ENCODE results near the gene MEGF9. TPM values are rescaled to one million over a fixed set of nuclear protein-coding genes. Genes with fewer than 3 reads are reported as not detected.
"Not testable (repeated sequence)": the region's sequence is repeated elsewhere in the genome, so short reads cannot be mapped to it uniquely, and the experiment has no call there.

Gene MEGF9
- total RNA-seq, 5 donors from 2014 or later (not counting 1 experiment from before 2014, with no cell fraction given) = 10.4 to 15.5 (median 11.3) TPM

DNA sequence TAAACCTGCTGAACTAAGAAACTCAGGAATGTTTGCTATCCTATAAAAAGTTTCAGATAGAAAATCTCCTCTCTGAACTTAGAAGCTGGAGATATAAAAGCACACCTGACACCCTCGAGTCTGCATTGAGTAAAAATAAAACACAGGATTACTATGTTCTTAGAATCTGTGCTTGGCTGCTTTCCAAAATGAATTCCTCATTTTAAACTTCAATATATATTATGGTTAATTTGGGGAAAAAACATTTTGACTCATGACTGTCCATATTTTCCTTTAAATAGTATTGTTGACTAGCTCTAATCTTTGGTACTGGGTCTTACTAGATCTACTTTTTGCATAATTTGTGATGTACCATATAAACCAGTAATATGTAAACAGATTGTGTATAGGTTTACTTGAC is 42.3 kb upstream of the MEGF9 start:
- Mint-ChIP-seq H3K4me1 (peaks cover 7 to 24% (median 14%) of the 10 kb centered on the region in 3 donors), H3K27me3 (no peaks in the 10 kb centered on the region)
- POLR2A ChIA-PET = no interaction called here

DNA sequence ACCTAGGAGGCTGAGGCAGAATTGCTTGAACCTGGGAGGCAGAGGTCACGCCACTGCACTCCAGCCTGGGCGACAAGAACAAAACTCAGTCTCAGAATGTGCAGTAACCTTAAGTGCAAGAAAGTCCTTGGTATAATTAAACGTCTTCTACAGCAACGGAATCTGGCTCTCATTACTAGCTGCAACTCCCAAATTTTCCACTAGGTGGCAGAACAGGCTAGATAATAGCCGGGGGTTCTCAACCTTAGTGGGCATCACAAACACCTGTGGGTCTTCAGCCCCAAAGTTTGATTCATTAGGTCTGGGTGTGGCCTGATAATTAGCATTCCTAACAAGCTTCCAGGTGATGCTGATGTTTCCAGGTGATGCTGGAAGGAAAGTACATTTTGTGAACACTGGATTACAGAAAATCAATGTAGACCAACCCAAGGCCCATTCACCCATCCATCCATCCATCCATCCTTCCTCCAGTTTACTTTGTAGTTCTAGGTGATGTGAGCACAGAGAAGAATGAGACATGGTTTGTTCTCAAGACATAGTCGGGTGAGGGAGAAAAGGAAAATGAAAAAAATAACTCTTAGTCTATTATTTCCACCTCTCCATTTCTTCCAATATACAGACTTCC is 41.7 kb upstream of the MEGF9 start:
- H3K36me3 ChIP-seq (ENCODE audit: control insufficient read depth in 2 of 2, extremely low read depth in 1 of 2, insufficient read depth in 1 of 2, low read length in 1 of 2) = peaks cover 9 to 19% of the 10 kb centered on the region in 2 donors
- Mint-ChIP-seq H3K27ac (peak overlapping the region; percentile 58 to 62), H3K9me3 (no peaks in the 10 kb centered on the region), H3K36me3 (peaks cover 19% of the 10 kb centered on the region), H3K4me3 (no peak overlapping the region), H3K4me1 (peaks cover 7 to 24% (median 14%) of the 10 kb centered on the region in 3 donors), H3K27me3 (no peaks in the 10 kb centered on the region)
- no peaks in the 10 kb centered on the region for H3K9me3 ChIP-seq
- ChIA-PET CTCF (interaction anchor here (0.6 to 2.8 kb wide), 20 partner anchors 17 to 643 kb away, joined by 3 to 63 read pairs (median 4); partner anchors contain the start of gene FBXW2 (in 1 of the 2)), POLR2A (no interaction called here)
- H3K27me3 ChIP-seq (replicated peaks in 1 of 2; ENCODE audit: control insufficient read depth in 2 of 2, extremely low read depth in 1 of 2, insufficient read depth in 2 of 2, low read length in 1 of 2) = no peaks in the 10 kb centered on the region
- no peak overlapping the region for H3K27ac ChIP-seq (ENCODE audit: low read length)
- no peak overlapping the region for H3K4me3 ChIP-seq (ENCODE audit: control insufficient read depth in 1 of 2, extremely low read depth in 1 of 2, low read length in 1 of 2)
- ATAC-seq (replicated peaks in 1 of 4) (peak; percentile 53 to 75 (median 69)), DNase-seq (peak; percentile 11 to 84 (median 49))
- WGBS (ENCODE audit: insufficient coverage) = 24% methylated on average over 4 of the region's 6 CpGs
- H3K4me1 ChIP-seq (ENCODE audit: control insufficient read depth in 1 of 2, extremely low read depth in 1 of 2, insufficient read depth in 2 of 2, low read length in 2 of 2) = no peaks in the 10 kb centered on the region

More for the DNA sequence above, 42.3 kb upstream of the MEGF9 start:
- Histone ChIP-seq H3K27me3 (replicated peaks in 1 of 2; ENCODE audit: control insufficient read depth in 2 of 2, extremely low read depth in 1 of 2, insufficient read depth in 2 of 2, low read length in 1 of 2) (no peaks in the 10 kb centered on the region), H3K9me3 (no peaks in the 10 kb centered on the region), H3K4me3 (ENCODE audit: control insufficient read depth in 1 of 2, extremely low read depth in 1 of 2, low read length in 1 of 2) (no peak overlapping the region), H3K36me3 (ENCODE audit: control insufficient read depth in 2 of 2, extremely low read depth in 1 of 2, insufficient read depth in 1 of 2, low read length in 1 of 2) (peaks cover 16 to 19% of the 10 kb centered on the region in 2 donors), H3K4me1 (ENCODE audit: control insufficient read depth in 1 of 2, extremely low read depth in 1 of 2, insufficient read depth in 2 of 2, low read length in 2 of 2) (no peaks in the 10 kb centered on the region), H3K27ac (ENCODE audit: low read length) (no peak overlapping the region)
- DNase-seq = no peak
- ATAC-seq (replicated peaks in 1 of 4) = no peak
- CTCF ChIA-PET = interaction anchor here (1.0 to 2.8 kb wide), 9 partner anchors 16 to 457 kb away, joined by 3 to 63 read pairs (median 5); no protein-coding TSS in a partner anchor
- no CpG with 5 or more reads among the region's 1 CpG for WGBS (ENCODE audit: insufficient coverage)
- no peaks in the 10 kb centered on the region for H3K9me3 Mint-ChIP-seq
- H3K4me3 Mint-ChIP-seq = no peak overlapping the region
- peaks cover 25% of the 10 kb centered on the region for H3K36me3 Mint-ChIP-seq
- H3K27ac Mint-ChIP-seq = peak overlapping the region; percentile 58 to 62

GRCh38 chr9:120755044-120755443 is 40.8 kb upstream of the MEGF9 start:
- H3K4me1 Mint-ChIP-seq = peaks cover 7 to 24% (median 14%) of the 10 kb centered on the region in 3 donors
- Histone ChIP-seq H3K4me3 (ENCODE audit: control insufficient read depth in 1 of 2, extremely low read depth in 1 of 2, low read length in 1 of 2) (no peak overlapping the region), H3K27me3 (replicated peaks in 1 of 2; ENCODE audit: control insufficient read depth in 2 of 2, extremely low read depth in 1 of 2, insufficient read depth in 2 of 2, low read length in 1 of 2) (no peaks in the 10 kb centered on the region), H3K4me1 (ENCODE audit: control insufficient read depth in 1 of 2, extremely low read depth in 1 of 2, insufficient read depth in 2 of 2, low read length in 2 of 2) (no peaks in the 10 kb centered on the region), H3K9me3 (no peaks in the 10 kb centered on the region), H3K27ac (ENCODE audit: low read length) (no peak overlapping the region), H3K36me3 (ENCODE audit: control insufficient read depth in 2 of 2, extremely low read depth in 1 of 2, insufficient read depth in 1 of 2, low read length in 1 of 2) (peaks cover 5 to 16% of the 10 kb centered on the region in 2 donors)
- peaks cover 15% of the 10 kb centered on the region for H3K36me3 Mint-ChIP-seq
- ChIA-PET POLR2A (no interaction called here), CTCF (interaction anchor here (0.6 to 2.8 kb wide), 18 partner anchors 21 to 1529 kb away, joined by 3 to 63 read pairs (median 3); no protein-coding TSS in a partner anchor)
- no peaks in the 10 kb centered on the region for H3K9me3 Mint-ChIP-seq
- H3K27me3 Mint-ChIP-seq = no peaks in the 10 kb centered on the region
- ATAC-seq (replicated peaks in 1 of 4) = no peak
- DNase-seq = no peak
- no peak overlapping the region for H3K27ac Mint-ChIP-seq
- WGBS (ENCODE audit: insufficient coverage) = no CpG with 5 or more reads among the region's 2 CpGs
- H3K4me3 Mint-ChIP-seq = no peak overlapping the region

GRCh38 chr9:120750421-120750820 is 36.2 kb upstream of the MEGF9 start:
- 100% methylated on average over 1 of the region's 5 CpGs for WGBS (ENCODE audit: insufficient coverage)
- H3K4me3 ChIP-seq (ENCODE audit: control insufficient read depth in 1 of 2, extremely low read depth in 1 of 2, low read length in 1 of 2) = no peak overlapping the region
- H3K9me3 Mint-ChIP-seq = no peaks in the 10 kb centered on the region
- no peaks in the 10 kb centered on the region for H3K27me3 Mint-ChIP-seq
- no peak overlapping the region for H3K4me3 Mint-ChIP-seq
- peaks cover 0 to 2% (median 0%) of the 10 kb centered on the region in 3 donors for H3K4me1 Mint-ChIP-seq
- no peaks in the 10 kb centered on the region for H3K4me1 ChIP-seq (ENCODE audit: control insufficient read depth in 1 of 2, extremely low read depth in 1 of 2, insufficient read depth in 2 of 2, low read length in 2 of 2)
- no peak overlapping the region for H3K27ac ChIP-seq (ENCODE audit: low read length)
- POLR2A ChIA-PET = no interaction called here
- no peak overlapping the region for H3K27ac Mint-ChIP-seq
- no peak for DNase-seq
- no peaks in the 10 kb centered on the region for H3K36me3 ChIP-seq (ENCODE audit: control insufficient read depth in 2 of 2, extremely low read depth in 1 of 2, insufficient read depth in 1 of 2, low read length in 1 of 2)
- ATAC-seq (replicated peaks in 1 of 4) = no peak
- peaks cover 6% of the 10 kb centered on the region for H3K36me3 Mint-ChIP-seq
- no peaks in the 10 kb centered on the region for H3K9me3 ChIP-seq
- H3K27me3 ChIP-seq (replicated peaks in 1 of 2; ENCODE audit: control insufficient read depth in 2 of 2, extremely low read depth in 1 of 2, insufficient read depth in 2 of 2, low read length in 1 of 2) = no peaks in the 10 kb centered on the region
- CTCF ChIA-PET = interaction anchor here (0.6 to 0.7 kb wide), 2 partner anchors 13 to 433 kb away, joined by 3 to 4 read pairs; no protein-coding TSS in a partner anchor

- POLR2A ChIA-PET; H3K36me3 Mint-ChIP-seq; H3K27me3 Mint-ChIP-seq; H3K9me3 Mint-ChIP-seq; H3K9me3 ChIP-seq; H3K27ac ChIP-seq (ENCODE audit: low read length); DNase-seq; H3K27ac Mint-ChIP-seq; H3K4me3 ChIP-seq (ENCODE audit: control insufficient read depth in 1 of 2, extremely low read depth in 1 of 2, low read length in 1 of 2); H3K4me1 Mint-ChIP-seq; H3K27me3 ChIP-seq (replicated peaks in 1 of 2; ENCODE audit: control insufficient read depth in 2 of 2, extremely low read depth in 1 of 2, insufficient read depth in 2 of 2, low read length in 1 of 2); H3K4me1 ChIP-seq (ENCODE audit: control insufficient read depth in 1 of 2, extremely low read depth in 1 of 2, insufficient read depth in 2 of 2, low read length in 2 of 2); H3K4me3 Mint-ChIP-seq; ATAC-seq (replicated peaks in 1 of 4); H3K36me3 ChIP-seq (ENCODE audit: control insufficient read depth in 2 of 2, extremely low read depth in 1 of 2, insufficient read depth in 1 of 2, low read length in 1 of 2): not testable (repeated sequence)
- CTCF ChIA-PET = interaction anchor here in 1 of 2 donors (0.7 kb wide), 1 partner anchor 16 kb away, joined by 4 read pairs; no protein-coding TSS in a partner anchor
- WGBS (ENCODE audit: insufficient coverage) = 99% methylated on average over 18 of the region's 26 CpGs
Measured at GRCh38 chr9:120746366-120746765, 32.1 kb upstream of the MEGF9 start.

DNA sequence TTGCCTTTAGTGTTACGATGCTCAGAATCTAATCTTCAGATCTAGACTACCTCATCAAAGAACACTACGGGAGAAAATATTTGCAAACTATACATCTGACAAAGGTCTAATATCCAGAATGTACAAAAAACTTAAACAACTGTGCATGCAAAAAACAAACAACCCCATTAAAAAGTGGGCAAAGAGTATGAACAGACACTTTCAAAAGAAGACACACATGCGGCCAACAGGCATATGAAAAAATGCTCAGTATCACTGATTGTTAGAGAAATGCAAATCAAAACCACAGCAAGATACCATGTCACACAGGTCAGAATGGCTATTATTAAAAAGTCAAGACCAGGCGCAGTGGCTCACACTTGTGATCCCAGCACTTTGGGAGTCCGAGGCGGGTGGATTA is 31.0 kb upstream of the MEGF9 start:
- Histone ChIP-seq H3K4me3 (ENCODE audit: control insufficient read depth in 1 of 2, extremely low read depth in 1 of 2, low read length in 1 of 2) (no peak overlapping the region), H3K27me3 (replicated peaks in 1 of 2; ENCODE audit: control insufficient read depth in 2 of 2, extremely low read depth in 1 of 2, insufficient read depth in 2 of 2, low read length in 1 of 2) (no peaks in the 10 kb centered on the region), H3K36me3 (ENCODE audit: control insufficient read depth in 2 of 2, extremely low read depth in 1 of 2, insufficient read depth in 1 of 2, low read length in 1 of 2) (no peaks in the 10 kb centered on the region), H3K4me1 (ENCODE audit: control insufficient read depth in 1 of 2, extremely low read depth in 1 of 2, insufficient read depth in 2 of 2, low read length in 2 of 2) (no peaks in the 10 kb centered on the region), H3K9me3 (no peaks in the 10 kb centered on the region), H3K27ac (ENCODE audit: low read length) (no peak overlapping the region)
- 96% methylated on average over 4 of the region's 6 CpGs for WGBS (ENCODE audit: insufficient coverage)
- ATAC-seq (replicated peaks in 1 of 4) (no peak), DNase-seq (no peak)
- Mint-ChIP-seq H3K9me3 (no peaks in the 10 kb centered on the region), H3K27me3 (no peaks in the 10 kb centered on the region), H3K27ac (no peak overlapping the region), H3K4me1 (peaks cover 0 to 2% (median 0%) of the 10 kb centered on the region in 3 donors), H3K36me3 (peaks cover 10% of the 10 kb centered on the region), H3K4me3 (no peak overlapping the region)
- ChIA-PET CTCF (interaction anchor here in 1 of 2 donors (0.7 kb wide), 1 partner anchor 30 kb away, joined by 13 read pairs; no protein-coding TSS in a partner anchor), POLR2A (no interaction called here)
